Measurements from ENCODE around the gene VNN1.
"Not testable (repeated sequence)": the region's sequence is repeated elsewhere in the genome, so short reads cannot be mapped to it uniquely, and the experiment has no call there.

VNN1 gene

DNA sequence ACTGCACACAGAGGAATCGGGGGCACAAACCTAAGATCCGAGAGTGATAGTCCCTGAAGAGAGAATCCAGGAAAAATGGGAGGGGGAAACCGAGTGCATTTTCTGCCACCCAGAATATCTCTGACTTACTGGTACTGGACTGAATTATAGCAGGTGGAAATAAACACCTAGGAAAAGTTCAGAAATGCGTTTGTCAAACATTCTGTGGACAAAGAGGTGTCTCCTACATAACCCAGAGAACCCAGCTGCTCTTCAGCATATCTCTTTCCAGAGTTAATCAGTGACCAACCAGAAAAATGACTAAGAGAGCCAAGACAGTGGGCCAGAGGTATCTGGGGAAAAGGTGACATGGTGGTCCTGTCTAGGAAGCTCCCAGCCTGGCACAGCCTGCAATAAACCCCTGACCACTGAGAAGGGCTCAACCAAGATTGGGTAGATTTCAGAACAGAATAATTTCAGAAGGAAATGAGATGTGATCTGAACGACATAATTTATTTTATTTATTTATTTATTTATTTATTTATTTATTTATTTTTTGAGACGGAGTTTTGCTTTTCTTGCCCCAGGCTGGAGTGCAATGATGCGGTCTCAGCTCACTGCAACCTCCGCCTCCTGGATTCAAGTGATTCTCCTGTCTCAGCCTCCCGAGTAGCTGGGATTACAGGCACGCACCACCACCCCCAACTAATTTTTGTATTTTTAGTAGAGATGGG lies 6.0 kb upstream of the VNN1 start:
- DNase-seq (ENCODE audit: low read depth), result no peak

DNA sequence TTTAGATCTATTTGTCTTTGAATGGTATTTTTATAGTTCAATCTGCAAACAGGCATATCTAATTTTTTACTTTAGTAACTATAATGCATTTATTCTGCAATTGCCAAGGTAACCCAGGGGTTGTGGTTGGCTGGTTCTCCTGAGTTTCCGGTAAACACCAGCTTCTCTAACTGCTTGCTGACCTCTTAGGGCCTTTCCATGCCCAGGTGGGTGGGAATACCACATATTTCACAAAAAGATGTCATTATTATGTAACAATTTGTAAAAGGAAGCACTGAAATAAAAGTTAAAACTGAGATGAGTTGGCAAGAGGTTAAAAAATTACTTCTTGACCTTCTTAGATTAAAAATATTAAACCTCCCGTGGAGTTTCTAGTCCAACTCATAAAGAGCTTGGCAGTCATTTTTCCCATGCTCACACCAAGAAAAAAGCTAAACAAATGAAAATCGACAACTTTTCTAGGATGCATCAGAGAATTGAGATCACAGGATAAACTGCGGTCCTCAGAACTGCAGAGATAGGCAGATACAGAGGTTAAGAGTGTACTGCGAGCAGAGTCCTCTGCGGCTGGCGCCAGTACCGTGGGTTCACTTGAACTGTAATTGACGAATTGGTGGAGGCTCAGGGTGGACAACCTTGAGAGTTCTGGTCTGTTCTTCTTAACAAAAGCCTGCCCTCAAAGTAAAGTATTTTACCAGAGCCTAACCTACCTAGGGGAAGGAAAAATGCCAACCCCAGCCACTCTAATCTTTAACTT lies 2.2 kb upstream of the VNN1 start:
- no peak for DNase-seq (ENCODE audit: low read depth)

DNA sequence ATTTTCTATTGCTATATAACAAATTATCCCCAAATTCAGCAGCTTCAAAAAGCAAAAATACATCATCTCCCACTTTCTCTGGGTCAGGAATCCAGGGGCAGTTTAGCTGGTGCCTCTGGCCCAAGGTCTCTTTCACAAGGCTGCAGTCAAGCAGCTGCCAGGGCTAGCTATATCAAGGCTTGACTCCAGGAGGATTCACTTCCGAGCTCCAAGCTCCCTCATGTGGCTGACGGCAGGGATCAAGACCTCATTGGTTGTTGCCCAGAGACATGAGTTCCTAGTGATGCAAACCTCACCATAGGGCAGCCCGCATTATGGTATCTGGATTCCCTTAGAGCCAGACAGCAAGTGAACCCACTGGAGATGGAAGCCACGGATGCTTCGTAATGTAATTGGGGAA lies 1.3 kb upstream of the VNN1 start:
- no peak for DNase-seq (ENCODE audit: low read depth)

DNA sequence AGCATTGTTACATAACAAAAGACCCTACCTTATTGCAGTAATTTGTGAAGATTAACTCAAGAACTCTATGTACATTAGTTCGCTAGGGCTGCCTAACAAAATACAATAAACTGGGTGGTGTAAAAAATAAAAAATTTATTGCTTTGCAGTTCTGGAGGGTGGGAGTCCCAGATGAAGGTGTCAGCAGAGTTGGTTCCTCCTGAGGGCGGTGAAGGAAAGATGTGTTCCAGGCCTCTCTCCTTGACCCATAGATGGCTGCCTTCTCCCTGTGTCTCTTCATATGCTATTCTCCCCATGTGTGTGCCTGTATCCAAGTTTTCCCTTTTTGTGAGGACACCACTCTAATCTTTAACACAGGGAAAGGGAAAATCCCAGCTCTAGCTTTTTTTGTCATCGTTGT lies 305 bp upstream of the VNN1 start:
- no peak for DNase-seq (ENCODE audit: low read depth)

DNA sequence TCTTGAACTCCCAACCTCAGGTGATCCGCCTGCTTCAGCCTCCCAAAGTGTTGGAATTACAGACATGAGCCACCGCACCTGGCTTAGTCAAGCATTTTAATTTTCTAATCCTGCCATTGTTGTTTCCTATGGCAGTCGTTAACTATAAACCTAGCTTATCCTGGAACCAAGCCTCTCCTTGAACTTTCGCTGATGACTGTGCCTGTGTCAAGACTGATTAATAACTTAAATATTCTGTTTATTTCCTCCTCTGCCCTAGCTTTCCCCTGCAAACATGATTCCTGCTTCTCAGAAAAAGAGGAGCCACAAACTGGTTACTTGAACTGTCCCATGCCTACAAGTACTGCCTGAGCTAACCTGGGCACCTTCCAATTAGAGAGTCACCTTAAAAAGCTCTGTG lies 1.5 kb downstream of the VNN1 start:
- DNase-seq (ENCODE audit: low read depth), result no peak

DNA sequence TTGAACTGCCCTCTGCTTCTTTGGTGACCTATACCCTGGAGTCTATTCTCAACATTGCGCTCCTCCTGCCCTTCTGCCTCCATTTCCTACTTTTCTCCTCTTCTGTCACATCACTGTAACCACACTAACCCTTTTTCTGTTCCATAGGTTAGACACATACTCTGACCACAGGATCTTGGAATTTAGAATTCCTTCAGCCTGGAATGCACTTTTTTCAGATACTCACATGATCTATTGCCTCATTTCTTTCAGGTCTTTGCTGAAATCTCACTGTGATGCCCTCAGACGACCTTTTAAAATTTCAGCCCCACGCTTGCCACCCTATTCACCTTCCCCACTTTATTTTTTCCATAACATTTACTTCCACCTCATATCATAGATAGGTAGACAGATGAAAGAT lies 5.1 kb downstream of the VNN1 start:
- no peak for DNase-seq (ENCODE audit: low read depth)

DNA sequence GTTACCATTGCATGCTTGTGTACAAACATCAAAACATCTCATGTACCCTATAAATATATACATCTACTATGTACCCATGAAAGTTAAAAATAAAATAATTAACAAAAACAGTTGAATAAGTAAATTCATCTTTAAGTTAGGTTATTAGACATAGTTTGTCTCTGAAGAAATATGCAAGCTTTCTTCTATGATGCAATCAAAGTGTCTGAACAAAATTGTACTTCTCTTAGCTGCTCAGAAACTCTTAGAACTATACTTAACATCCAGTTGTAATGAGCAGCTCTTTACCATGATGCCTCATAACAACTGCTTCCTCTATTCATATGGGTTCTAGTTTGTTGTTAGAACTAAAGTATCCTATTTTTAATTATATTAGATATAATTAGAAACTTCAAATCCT lies 5.9 kb downstream of the VNN1 start:
- no peak for DNase-seq (ENCODE audit: low read depth)

DNA sequence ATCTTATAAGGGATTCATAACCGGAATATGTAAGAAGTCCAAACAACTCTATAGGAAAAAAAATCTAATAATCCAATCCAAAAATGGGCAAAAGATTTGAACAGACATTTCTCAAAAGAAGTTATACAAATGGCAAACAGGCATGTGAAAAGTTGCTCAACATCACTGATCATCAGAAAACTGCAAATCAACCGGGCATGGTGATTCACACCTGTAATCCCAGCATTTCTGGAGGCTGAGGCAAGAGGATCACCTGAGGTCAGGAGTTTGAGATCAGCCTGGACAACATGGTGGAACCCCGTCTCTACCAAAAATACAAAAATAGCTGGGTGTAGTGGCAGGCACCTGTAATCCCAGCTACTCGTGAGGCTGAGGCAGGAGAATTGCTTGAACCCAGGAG lies 7.1 kb downstream of the VNN1 start:
- DNase-seq (ENCODE audit: low read depth), result not testable (repeated sequence)

DNA sequence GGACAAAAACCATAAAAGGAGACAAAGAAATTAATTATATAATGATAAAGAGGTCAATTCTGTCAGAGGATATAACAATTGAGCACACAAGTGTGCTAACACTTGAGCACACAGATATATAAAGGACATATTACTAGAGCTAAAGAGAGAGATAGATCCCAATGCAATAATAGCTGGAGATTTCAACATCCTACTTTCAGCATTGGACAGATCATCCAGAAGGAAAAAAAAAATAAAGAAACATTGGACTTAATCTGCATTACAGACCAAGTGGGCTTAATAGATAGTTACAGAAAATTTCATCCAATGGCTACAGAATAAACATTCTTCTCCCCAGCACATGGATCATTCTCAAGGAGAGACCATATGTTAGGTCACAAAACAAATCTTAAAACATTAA lies 9.9 kb downstream of the VNN1 start:
- DNase-seq (ENCODE audit: low read depth), result no peak

DNA sequence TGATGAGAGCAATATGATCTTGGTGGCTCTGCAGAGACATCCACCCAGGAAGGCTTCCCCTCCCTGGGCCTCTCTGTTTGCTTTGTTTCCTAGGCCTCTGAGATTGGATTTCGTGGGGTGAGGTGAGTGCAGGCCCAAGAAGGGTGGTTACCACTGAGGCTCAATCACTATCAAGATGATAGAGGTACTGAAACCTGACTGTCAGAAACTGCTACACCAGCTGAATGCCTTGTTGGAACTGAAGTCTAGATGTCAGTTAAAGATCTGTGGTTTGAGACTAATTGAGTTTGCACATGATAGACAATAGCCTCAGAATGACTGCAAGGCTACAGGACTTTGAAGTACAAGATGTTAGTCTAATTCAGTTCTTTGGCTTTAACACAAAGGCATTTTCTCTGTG lies 15.2 kb downstream of the VNN1 start:
- DNase-seq (ENCODE audit: low read depth), result no peak

DNA sequence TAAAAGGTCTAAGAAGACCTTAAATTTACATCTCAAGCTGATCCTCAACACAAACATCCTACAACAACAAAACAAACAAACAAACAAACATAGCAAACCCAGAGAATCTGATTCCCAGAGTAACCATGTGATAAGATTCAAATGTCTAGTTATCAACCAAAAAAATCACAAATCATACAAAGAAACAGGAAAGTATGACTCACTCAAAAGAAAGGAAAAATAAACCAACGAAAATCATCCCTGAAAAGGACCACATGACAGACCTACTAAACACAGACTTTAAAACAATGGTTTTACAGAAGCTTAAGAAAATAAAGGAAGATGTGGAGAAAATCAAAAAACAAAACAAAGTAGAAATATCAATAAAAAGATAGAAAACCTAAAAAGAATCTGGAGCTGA lies 18.1 kb downstream of the VNN1 start:
- DNase-seq (ENCODE audit: low read depth), result no peak

DNA sequence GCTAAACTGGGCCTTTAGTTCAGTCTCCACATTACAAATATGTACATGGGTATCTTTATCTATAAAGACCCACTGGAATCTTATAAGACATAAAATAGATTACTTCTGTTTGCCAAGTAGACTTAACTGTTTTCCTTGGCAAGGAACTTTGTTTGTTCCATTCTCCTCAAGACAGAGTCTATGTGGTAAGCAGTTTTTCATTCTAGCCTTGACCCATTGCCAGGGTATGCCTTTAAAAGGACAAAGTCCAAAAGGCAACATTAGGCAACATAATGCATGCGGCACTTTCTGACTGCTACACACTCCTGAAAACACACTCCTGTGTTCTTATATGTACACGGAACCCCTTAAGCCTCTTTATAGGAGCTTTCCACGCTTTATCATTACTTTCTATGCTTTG lies 20.4 kb downstream of the VNN1 start:
- DNase-seq (ENCODE audit: low read depth), result no peak

DNA sequence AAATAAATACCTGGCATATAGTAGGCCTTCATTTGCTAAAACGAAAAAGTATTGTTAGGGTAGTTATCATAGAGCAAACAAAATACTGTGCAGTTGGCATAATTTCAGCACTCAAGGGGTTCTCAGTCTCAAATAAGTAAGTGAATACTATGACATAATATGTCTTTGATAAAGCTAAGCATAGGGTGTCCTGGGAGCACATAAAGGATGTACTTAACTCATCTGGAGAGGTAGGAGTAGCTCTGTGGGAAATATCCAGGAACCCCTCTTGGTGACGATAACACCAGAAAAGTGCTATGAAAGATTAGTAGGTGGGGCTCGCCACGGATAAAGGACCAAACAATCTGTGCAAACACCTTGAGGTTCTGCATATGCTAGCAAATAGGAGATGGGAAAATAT lies 23.2 kb downstream of the VNN1 start:
- DNase-seq (ENCODE audit: low read depth), result no peak

DNA sequence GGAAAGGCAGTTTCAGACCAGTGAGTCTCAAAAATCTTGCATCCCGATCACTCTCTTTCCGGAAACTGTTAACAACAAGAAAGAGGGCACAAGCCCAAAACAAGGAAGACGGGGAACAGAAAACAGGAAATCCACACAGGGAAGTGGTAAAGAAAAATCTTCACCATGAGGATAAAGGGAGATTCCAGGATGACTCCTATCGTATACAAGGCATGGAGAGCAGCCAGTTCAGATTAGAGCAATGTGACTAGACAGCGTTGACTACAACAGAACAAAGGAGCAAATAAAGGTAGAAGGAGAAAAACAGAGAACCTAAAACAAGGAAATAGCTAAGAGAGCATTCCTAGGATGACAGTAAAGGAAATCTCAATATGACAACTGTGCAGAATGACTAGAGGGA lies 26.5 kb downstream of the VNN1 start:
- no peak for DNase-seq (ENCODE audit: low read depth)

DNA sequence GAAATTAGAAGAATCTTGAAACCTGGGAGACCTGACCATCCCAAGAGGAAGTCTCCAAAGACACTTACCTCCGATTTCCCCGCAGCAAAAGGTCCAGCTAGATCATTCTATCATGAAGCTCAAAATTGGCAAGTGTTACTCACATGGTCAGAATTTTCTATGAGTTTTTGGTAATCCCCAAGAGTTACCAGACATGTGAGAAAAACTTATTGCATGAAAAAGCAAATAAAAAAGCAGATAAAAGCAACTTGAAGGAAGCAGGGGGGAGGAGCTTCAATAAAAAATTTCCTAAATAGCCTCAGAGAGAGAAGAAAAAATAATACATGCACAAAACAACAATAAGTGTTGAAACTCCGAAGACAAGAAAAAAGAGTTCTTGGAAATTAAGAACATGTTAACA lies 27.3 kb downstream of the VNN1 start:
- DNase-seq (ENCODE audit: low read depth), result no peak

DNA sequence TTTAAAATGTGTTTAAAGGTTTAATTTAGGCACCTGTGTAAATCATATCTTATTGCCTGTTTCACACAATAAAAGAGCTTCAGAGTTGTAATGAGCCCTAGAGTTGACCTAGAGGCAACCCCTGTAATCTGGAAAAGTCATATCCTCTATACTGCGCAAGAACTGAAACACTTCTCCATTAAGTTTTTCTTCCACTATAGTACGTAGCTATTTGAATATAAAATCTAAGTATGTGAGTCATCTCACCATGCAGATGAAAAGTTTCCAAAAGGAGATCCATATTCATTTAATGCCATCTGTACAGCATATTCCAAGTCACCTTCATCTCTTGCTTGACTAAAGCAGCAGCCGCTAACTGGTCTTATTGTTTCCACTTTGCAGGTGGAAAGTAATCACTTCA lies 28.8 kb downstream of the VNN1 start:
- no peak for DNase-seq (ENCODE audit: low read depth)

DNA sequence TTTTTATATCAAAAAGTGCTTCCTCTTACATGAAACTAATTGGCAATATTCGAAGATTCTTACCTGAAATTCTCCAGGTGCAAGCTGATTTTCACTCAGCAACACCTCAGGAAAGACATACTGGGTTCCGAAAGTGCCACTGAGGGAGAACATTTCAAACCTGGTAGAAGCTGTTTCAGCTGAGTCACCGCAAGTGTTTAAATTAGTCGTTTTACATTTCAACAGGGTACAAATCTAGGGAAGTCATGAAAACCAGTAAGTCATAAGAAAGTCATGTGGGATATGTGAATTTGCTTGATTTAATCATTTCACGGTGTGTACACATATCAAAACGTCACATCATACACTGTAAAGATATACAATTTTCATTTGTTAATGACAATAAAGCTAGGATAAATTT lies 29.6 kb downstream of the VNN1 start:
- no peak for DNase-seq (ENCODE audit: low read depth)

DNA sequence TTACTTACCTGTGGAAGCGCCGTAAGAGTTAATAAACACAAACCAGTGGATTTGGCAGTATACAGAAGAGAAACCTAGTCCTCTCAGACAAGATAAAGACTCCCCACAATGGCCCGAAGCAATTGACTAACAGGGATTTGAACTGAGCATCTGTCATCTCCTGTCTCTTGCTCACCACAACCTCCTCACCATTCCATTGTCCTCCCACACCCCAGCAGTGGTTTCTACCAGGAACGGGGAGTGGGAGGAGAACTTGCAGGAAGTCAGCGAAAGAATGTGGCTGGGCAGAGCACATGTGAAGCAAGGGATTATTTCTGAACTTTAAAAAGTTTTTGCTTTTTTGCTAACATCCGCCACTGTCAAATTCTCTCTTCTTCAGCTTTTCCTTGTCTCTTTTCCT lies 30.3 kb downstream of the VNN1 start:
- no peak for DNase-seq (ENCODE audit: low read depth)

DNA sequence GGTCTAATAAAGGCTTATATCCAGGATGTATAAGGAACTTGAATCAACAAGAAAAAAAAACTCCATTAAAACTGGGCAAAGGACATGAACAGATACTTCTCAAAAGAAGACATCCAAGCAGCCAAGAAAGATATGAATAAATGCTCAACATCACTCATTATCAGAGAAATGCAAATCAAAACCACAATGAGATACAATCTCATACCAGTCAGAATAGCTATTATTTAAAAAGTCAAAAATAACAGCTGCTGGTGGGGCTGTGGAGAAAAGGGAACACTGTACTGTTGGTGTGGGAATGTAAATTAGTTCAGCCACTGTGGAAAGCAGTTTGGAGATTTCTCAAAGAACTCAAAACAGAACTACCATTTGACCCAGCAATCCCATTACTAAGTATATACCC lies 34.8 kb downstream of the VNN1 start:
- DNase-seq (ENCODE audit: low read depth), result not testable (repeated sequence)

DNA sequence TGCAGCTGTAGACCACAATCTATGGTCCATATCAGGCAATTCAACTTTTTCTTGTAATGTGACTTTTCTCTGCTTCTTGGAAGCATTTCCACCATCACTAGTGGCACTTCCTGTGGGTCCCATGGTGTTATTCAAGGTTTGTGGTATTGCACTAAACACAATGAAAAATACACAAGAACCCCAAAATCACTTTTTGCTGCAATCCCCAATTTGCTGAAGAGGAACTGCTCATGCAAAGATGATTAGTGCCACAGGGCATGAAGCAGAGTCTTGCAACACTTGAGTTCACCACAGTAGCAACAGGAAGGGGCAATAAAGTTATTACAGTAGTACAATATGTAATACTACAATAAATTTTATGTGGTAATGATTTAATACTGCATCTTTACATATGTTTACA lies 38.1 kb downstream of the VNN1 start:
- DNase-seq (ENCODE audit: low read depth), result no peak

DNA sequence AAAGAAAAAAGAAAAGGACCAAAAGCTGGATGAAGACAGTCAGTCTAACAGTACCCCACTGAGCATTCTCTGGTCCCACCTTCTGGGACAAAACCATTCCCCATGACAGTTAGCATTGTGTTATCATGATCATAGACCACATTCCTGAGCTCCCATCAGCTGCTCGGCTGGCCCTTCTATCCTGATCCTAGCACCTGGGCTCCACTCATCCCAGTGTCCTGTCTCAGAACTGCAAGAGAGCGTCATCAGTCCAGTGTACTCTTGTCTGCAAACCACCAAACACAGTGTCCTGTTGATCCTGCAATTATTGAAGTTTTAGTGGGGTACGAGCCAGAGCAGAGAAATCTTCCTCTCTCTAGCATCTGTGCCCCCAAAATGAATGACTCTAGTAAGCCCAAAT lies 38.9 kb downstream of the VNN1 start:
- DNase-seq (ENCODE audit: low read depth), result no peak

DNA sequence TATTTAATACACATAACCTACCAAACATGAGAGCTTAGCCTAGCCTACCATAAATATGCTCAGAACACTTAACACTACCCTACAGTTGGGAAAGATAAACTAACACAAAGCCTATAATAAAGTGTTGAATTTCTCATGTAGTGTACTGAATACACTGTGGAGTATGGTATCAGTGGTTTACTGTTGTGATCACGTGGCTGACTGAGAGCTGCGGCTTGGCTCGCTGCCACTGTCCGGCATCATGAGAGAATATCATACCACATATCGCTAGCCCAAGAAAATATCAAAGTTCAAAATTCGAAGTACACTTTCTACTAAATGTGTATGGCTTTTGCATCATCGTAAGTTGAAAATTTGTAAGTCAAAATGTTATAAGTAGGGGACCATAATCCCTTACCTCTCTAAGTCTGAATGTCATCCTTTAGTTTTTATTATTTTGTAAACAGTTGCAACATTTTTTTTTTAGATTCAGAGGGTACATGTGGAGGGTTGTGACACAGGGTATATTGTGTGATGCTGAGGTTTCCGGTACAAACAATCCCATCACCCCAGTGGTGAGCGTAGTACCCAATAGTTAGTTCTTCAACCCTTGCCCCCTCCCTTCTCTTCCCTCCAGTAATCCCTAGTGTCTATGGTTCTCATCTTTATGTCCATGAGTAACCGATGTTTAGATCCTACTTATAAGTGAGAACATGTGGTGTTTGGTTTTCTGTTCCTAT lies 40.3 kb downstream of the VNN1 start:
- no peak for DNase-seq (ENCODE audit: low read depth)

DNA sequence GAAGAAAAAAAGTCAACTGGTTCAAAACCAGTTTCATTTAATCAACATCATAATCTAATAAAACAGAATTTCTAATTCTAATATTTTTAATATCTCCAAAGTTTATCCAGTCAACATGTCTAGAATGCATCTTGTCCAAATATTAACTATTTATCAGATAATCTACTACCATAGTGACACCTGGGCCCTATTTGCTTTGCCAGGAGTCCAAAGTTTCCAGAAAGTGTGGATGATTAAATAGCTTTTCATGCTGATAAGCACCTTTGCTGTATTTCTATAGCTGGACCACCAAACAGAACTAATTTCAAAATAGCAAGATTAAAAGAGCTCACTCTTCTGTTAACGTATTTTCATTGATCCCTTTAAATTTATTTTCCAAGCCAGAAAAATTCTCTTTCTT lies 42.6 kb downstream of the VNN1 start:
- DNase-seq (ENCODE audit: low read depth), result no peak

All from stimulated activated CD8-positive, alpha-beta memory T cell treated with anti-CD3 and anti-CD28 coated beads, Interleukin-12 subunit alpha, Interleukin-12 subunit beta, amount 100 ng/mL, for 4 hours (primary cell).